Measurements from ENCODE around the gene SEZ6.

Gene SEZ6, protein sequence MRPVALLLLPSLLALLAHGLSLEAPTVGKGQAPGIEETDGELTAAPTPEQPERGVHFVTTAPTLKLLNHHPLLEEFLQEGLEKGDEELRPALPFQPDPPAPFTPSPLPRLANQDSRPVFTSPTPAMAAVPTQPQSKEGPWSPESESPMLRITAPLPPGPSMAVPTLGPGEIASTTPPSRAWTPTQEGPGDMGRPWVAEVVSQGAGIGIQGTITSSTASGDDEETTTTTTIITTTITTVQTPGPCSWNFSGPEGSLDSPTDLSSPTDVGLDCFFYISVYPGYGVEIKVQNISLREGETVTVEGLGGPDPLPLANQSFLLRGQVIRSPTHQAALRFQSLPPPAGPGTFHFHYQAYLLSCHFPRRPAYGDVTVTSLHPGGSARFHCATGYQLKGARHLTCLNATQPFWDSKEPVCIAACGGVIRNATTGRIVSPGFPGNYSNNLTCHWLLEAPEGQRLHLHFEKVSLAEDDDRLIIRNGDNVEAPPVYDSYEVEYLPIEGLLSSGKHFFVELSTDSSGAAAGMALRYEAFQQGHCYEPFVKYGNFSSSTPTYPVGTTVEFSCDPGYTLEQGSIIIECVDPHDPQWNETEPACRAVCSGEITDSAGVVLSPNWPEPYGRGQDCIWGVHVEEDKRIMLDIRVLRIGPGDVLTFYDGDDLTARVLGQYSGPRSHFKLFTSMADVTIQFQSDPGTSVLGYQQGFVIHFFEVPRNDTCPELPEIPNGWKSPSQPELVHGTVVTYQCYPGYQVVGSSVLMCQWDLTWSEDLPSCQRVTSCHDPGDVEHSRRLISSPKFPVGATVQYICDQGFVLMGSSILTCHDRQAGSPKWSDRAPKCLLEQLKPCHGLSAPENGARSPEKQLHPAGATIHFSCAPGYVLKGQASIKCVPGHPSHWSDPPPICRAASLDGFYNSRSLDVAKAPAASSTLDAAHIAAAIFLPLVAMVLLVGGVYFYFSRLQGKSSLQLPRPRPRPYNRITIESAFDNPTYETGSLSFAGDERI

GRCh38 chr17:29005936-29006511, at the start of gene SEZ6:
SEZ6 (minus strand) TSS chr17:29006033; CDS start chr17:29005869, 164 bp downstream.
- DNase-seq, result peak; percentile 60

DNA sequence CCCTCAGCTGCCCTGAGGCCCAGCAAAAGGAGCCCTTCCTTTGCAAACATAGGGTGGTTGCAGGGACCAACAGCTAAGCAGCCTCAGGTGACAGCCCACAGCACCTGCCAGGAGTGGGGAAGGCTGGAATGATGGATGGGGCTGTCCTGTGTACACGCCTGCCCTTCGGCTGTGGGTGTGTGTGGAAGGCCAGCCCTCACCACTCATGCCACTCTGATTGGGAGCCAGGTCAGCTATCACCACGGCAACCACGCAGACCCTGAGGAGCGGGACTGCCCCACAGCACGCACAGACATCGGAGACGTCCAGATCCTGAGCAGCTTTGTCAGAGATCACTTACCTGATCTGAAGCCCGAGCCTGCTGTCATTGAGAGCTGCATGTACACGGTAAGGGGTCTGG, 49.0 kb upstream of the SEZ6 start:
- DNase-seq, result no peak

- no peak for DNase-seq
These were observed 45.9 kb upstream of the SEZ6 start for GRCh38 chr17:29051731-29052130.

- DNase-seq, result no peak
These were observed 45.4 kb upstream of the SEZ6 start for GRCh38 chr17:29051194-29051593.

GRCh38 chr17:29050176-29050575, 44.3 kb upstream of the SEZ6 start:
- DNase-seq, result no peak

DNA sequence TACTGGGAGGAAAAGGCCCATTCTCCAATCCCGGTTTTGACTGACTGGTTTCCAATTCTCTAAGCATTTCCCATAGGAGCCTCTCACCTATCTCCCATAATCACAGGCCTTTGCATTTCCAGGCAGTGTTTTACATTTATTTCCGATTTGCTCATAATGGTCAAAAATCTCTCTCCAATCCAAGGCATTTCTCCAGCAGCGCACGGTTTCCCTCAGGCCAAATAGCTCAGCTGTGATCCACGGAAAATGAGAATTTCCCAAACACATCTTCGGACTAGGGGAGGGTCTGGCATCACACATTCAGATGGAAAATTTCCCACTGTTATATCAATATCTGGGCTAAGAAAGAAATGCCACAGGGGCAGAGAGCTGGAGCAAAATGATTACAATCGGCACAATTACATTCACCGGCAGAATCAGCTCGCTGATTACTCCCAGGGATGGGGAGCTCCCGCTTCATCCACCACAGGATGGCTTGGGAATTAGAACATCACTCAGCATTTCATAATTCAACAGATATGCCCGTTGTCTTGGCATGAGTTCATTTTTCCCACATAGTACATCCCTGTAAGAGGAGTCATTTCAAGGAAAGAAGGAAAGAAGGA, 43.8 kb upstream of the SEZ6 start:
- no peak for DNase-seq

DNA sequence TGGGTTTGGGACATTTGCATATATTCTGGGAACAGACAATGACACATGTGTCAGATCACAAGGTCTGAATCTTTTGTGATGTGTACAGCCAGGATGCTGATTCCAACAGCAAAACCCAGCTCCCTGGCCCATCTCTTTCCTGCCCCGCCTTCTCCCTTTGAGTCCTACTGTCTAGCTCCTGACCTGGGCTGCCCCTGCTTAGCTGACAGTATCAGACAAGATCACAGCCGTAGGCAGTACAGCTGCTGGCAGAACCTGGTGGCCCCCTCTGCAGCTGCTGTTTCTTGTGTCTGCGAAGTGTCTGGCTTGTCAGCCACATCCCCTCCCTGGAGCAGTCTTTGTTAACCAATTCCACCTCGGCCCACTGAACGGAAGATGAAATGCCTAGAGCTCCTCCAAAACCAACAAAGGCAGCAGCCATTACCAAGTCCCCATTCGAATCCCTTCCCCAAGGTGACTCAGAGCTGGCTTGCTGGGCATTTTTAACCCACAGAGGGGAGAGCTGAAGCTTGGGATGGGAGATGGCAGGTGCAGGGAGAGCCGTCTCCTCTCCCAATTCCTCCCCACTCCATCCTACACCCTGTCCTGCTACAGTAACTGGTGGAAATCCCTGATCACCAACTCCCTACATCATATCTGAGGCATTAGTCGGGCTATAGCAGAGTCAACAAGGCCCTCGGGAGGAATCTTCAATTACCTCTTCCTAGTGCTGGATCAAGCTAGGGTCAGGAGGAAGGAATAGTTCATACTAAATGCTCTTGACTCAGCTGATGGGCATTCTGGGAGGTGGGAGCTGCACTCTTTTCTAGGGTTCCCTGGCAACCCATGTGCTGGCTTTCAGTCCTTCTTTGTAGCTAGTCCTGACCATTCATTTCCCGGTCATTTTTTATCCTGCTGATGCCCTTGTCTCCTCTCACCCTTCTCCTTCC, 42.9 kb upstream of the SEZ6 start:
- DNase-seq, result peak; percentile 21

DNA sequence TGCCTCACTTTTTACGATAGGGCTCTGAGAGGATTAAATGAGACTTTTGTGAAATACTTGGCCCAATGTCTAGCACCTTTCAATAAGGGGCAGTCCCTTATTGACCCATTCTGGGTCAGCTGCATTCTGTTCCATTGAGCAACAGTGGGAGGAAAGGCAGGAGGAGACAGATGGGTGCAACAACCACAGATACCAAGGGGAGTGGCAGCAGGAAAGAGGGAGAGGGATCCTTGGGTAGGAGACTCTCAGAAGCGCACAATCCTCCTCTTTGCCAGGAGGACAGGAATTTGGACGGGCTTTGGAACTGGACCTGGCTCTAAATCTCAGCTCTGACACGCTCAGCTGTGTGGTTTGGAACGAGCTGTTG, 40.6 kb upstream of the SEZ6 start:
- no peak for DNase-seq

DNA sequence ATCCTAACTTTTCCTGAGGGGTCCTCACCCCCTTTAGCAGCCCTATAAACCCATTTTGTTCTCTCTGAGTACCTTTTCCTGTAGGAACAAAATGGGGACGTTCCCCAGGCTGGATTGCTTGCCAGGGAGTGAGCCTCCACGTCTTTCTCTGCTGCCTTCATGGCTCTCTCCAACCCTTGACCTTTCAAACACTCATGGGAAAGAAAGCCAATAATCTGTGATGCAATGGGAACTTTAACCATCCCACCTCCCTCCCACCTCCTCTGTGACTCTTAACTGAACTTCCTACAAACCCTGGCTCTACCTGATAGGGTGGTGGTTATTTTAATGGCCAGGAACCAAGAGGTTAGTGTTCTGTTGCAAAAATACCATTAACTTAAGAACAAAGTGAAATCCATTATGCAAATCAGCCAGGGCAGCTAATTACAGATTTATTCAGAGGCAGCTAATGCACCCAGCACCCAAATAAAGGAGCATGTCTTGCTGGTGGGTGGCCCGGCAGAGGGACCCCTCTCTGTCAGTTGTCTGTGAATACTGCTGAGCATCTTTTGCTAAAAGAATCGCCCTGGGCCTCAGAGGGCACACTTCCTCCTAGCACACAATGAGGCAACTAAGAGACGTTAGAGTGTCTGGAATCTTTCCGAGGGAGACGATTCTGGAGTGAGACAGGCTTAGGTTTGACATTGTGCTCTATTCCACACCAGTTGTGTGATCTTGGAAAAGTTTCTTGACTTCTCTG, 40.1 kb upstream of the SEZ6 start:
- DNase-seq, result no peak

- no peak for DNase-seq
These were observed 39.2 kb upstream of the SEZ6 start for GRCh38 chr17:29045026-29045425.

DNA sequence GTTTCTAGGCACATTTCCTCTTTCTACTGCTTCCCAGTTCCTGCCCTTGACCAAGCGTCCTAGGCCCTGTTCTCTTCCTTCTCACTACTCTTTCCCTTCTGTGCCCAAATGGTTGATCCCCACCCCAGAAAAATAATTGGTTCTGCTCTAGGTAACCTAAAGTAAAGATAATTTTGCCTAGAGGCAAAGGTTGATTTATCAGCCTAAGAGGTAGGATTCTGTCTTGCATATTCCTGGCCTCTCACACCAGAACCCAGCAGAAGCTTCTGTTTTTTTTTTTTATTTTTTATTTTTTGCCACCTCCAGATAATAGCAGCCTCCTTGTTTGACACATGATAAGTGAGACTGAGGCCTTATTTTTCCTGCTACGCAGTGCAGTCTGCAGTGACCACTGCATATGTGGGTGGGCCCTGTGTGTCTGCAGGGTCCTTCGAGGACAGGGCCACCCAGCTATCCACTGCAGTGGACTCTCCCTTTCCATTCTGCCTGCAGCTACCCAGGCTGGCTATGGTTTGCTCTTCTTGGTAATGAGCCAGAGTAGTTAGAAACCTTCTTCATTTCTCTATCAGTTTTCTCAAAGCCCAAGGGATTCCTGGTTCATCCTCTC, 37.8 kb upstream of the SEZ6 start:
- no peak for DNase-seq

DNA sequence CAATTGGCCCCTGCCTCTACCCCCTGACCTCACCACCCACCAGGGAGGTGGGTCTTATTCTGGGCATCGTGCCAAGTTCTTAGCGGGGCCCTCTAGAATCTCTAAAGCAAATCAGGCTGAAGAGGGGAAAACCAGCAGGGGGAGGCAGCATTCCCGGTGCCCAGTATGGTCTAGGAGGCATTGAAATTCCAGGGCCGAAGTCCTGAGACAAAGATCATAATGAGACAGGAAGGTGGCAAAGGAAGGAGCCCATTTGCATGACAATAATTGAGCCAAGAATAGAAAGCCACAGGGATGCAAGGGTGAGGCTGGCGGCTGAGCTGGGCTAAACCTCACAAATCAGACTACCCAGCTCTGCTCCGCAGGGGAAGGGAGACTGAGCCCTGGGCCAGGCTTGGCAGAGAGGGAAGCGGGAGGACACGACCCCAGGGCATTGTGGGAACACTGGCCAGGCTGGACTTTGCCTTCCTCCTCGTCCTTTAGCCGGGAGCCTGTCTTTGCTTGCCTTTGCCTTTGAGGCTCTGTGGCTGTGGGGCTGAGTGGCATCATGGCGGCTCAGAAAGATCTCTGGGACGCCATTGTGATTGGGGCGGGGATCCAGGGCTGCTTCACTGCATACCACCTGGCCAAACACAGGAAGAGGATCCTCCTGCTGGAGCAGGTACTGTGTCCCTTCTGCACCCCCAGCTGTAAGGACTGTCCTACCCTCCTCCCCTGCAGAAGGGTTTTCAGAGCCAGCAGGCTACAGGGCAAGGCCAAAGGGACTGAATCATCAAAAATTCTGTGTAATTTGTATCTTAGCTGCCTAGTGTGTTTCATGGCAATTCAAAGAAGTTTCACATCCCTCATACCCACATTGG, 37.1 kb upstream of the SEZ6 start, which contains the start of gene PIPOX:
TSS of gene PIPOX (plus strand) at position 463 of the 860 bp plus-strand sequence. CDS start at position 548, 85 bp downstream.
- DNase-seq, result peak; percentile 49

- no peak for DNase-seq
These were observed 36.3 kb upstream of the SEZ6 start for GRCh38 chr17:29042026-29042678.

DNA sequence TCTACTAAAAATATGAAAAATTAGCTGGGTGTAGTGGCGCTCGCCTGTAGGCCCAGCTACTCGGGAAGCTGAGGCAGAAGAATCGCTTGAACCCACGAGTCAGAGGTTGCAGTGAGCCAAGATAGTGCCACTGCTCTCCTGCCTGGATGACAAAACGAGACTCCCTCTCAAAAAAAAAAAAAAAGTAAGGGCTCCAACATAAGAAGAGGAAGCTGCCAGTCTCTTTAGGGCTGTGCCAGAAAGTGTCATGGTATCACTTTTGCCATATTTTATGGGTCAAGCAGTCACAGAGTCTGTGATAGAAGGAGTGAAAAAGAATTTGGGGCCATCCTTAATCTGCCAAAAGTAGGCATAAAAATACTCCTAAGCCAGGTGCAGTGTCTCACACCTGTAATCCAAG, 35.7 kb upstream of the SEZ6 start:
- DNase-seq, result no peak

DNA sequence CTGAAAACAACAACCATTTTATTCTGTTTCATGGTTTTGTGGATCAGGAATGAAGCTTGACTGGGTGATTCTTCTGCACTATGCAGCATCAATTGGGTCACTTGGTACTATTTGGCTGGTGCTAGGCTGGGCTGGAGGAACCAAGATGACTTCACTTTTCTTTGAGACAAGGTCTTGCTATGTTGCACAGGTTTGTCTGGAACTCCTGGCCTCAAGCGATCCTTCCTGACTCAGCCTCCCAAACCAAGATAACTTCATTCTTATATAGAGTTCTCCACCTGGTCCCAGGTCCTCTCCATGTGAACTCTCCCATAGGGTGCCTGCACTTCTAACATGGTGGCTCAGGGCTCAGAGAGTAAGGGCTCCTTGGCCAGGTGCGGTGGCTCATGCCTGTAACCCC, 35.3 kb upstream of the SEZ6 start:
- no peak for DNase-seq

DNA sequence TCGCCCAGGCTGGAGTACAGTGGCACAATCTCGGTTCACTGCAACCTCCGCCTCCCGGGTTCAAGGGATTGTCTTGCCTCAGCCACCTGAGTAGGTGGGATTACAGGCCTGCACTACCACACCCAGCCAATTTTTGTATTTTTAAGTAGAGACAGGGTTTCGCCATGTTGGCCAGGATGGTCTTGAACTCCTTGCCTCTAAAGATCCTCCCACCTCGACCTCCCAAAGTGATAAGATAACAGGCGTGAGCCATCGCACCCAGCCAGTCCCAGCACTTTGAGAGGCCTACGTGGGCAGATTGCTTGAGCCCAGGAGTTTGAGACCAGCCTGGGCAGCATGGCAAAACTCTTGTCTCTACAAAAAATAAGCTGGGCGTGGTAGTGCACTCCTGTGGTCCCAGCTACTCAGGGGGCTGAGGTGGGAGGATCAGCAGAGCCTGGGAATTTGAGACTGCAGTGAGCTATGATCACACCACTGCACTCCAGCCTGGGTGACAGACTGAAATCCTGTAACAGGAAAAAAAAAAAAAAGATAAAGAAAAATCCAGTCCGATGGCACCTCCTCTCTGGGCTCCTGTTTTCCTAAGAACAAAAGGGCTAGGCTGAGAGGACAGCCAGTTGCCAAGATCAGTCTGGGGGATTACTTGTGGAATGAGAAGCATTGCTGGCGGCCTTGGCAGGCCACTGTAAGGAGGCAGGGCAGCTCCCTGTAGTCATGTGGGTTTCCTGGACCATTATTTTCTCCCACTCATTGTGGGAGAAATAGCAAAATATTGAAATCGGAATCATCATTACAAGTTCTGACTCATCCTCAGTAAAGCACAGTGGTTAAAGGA, 34.1 kb upstream of the SEZ6 start:
- DNase-seq, result peak; percentile 91

- no peak for DNase-seq
These were observed 32.4 kb upstream of the SEZ6 start for GRCh38 chr17:29038085-29038795.

Data from fibroblast of skin of right quadriceps (primary cell).